Stimulated activated naive B cell treated with anti-CD40 and anti-IgM and Interleukin-4, amounts not matched to agents 10 μg/mL and 1 μg/mL and 100 μg/mL, for 72 hours (primary cell): Measurements from ENCODE around the gene BAX.

Experiments used
- ATAC-seq, 2 donors: fragments of 150-1000 bp; cut with Tn5 transposase; replicated peaks; 2 replicates each; pipeline ENCODE4 v1.10.0; 2021; ENCODE audit warnings: moderate library complexity in 1 of 2
- DNase-seq: peaks from one replicate; pipeline ENCODE4 v3.0.0; 2021
- H3K27ac Mint-ChIP-seq: one replicate; pipeline ENCODE4 v1.8.0; 2022; ENCODE audit warnings: mild to moderate bottlenecking, mixed read lengths
- H3K27me3 Mint-ChIP-seq, 2 donors: one replicate each; pipeline ENCODE4 v1.8.0; 2022; ENCODE audit warnings: mixed read lengths in 2 of 2
- H3K36me3 Mint-ChIP-seq, 2 donors: one replicate each; pipeline ENCODE4 v1.8.0; 2022; ENCODE audit warnings: mixed read lengths in 2 of 2, mild to moderate bottlenecking in 1 of 2
- H3K4me1 Mint-ChIP-seq, 2 donors: one replicate each; pipeline ENCODE4 v1.8.0; 2022; ENCODE audit warnings: mixed read lengths in 2 of 2, mild to moderate bottlenecking in 1 of 2
- H3K4me3 Mint-ChIP-seq, 2 donors: one replicate each; pipeline ENCODE4 v1.8.0; 2022; ENCODE audit warnings: mild to moderate bottlenecking in 2 of 2, mixed read lengths in 2 of 2, moderate library complexity in 1 of 2
- H3K9me3 Mint-ChIP-seq, 2 donors: one replicate each; pipeline ENCODE4 v1.8.0; 2022; ENCODE audit warnings: mixed read lengths in 2 of 2, mild to moderate bottlenecking in 1 of 2

BAX gene

DNA sequence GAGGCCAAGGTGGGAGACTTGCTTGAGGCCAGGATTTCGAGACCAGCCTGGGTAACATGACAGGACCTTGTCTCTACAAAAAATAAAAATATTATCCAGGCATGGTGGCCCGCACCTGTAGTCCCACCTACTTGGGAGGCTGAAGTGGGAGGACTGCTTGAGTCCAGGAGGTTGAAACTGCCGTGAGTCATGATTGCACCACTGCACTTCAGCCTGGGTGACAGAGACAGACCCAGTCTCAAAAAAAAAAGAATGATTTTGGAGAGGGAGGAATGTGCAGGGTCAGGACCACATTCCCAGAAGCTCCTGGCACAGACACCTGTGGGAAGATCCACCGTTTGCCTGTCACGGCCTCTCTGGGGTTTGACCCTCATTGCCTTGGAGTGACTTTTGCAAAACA lies 9.3 kb upstream of the BAX start:
- H3K27me3 Mint-ChIP-seq, result no peaks in the 10 kb centered on the region
- no peak overlapping the region for H3K27ac Mint-ChIP-seq
- DNase-seq (no peak), ATAC-seq (no peak)
- peaks cover 4 to 5% of the 10 kb centered on the region in 2 donors for H3K9me3 Mint-ChIP-seq
- no peak overlapping the region for H3K4me3 Mint-ChIP-seq
- no peaks in the 10 kb centered on the region for H3K4me1 Mint-ChIP-seq
- H3K36me3 Mint-ChIP-seq, result peaks cover 3 to 7% of the 10 kb centered on the region in 2 donors

DNA sequence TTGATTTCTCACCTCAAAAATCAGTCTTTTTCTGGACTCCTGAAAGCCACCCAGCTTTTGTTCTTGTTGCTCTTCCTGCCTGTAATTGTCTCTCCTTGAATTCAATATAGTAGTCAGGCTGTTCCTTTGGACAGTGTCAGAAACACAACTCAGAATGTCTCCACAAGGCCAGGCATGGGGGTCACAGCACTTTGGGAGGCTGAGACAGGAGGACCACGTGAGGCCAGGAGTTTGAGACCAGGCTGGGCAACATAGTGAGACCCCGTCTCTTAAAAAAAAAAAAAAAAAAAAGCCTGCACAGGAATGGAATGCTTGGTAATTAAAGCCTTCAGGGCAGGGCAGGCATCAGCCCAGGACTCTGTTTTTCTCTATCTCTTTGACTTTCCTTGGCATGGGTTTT lies 8.9 kb upstream of the BAX start:
- ATAC-seq (no peak), DNase-seq (no peak)
- Mint-ChIP-seq H3K27me3 (no peaks in the 10 kb centered on the region), H3K4me1 (no peaks in the 10 kb centered on the region), H3K36me3 (peaks cover 3 to 7% of the 10 kb centered on the region in 2 donors), H3K9me3 (peaks cover 4 to 5% of the 10 kb centered on the region in 2 donors), H3K27ac (no peak overlapping the region), H3K4me3 (no peak overlapping the region)

DNA sequence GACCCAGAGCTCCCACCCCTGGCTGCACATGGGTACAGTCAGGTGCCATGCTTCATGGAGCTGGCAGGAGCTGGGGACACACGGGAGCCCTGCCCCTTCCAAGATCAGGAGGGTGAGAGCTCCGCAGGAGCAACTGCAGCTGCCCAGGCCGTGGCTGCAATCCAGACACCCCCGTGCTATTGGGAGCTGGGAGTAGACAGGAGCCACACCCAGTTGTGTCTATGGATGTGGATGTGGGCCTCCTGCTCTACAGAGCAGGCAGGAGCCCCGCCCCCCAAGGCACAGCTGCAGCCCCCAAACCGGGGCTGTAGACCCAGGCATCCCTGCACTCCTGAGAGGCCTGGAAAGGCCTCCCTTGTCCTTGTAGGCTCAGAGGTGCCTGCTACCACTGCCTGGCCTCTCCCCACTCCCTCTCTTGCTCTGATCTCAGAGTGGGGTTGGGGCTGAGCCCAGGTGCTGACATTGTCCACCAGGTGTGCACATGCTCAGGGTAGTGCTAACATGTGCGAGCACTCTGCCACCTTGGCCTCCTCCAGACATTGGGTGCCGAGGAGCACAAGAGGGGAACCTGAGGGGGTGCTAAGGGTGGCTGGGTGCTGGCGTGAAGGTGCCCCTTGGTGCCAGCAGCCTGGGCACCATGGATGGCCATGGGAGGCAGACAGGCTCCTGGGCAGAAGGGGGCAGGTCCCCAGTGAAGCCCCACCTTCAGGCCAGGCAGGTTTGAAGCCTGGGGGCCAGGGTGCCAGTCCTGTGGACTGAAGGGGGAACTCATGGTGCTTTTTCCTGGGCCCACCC lies 8.0 kb upstream of the BAX start:
- H3K9me3 Mint-ChIP-seq, result peaks cover 2 to 4% of the 10 kb centered on the region in 2 donors
- ATAC-seq (no peak), DNase-seq (no peak)
- peaks cover 3 to 5% of the 10 kb centered on the region in 2 donors for H3K36me3 Mint-ChIP-seq
- no peak overlapping the region for H3K4me3 Mint-ChIP-seq
- no peaks in the 10 kb centered on the region for H3K4me1 Mint-ChIP-seq
- no peaks in the 10 kb centered on the region for H3K27me3 Mint-ChIP-seq
- H3K27ac Mint-ChIP-seq, result no peak overlapping the region

DNA sequence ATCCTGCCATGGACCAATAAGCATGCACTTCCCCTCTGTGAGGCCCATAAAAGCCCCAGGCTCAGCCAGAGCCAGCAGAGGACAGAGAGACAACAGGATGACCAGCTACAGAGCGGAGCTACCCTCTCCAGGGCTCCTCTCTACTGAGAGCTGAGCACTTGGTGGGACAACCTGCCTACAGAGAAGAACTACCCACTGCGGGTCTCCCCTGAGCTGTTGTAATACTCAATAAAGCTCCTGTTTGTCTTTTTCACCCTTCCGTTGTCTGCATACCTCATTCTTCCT lies 7.5 kb upstream of the BAX start:
- peaks cover 2 to 4% of the 10 kb centered on the region in 2 donors for H3K9me3 Mint-ChIP-seq
- H3K36me3 Mint-ChIP-seq, result peaks cover 3 to 5% of the 10 kb centered on the region in 2 donors
- no peak overlapping the region for H3K27ac Mint-ChIP-seq
- ATAC-seq, result no peak
- no peak overlapping the region for H3K4me3 Mint-ChIP-seq
- no peaks in the 10 kb centered on the region for H3K27me3 Mint-ChIP-seq
- no peak for DNase-seq
- H3K4me1 Mint-ChIP-seq, result no peaks in the 10 kb centered on the region

DNA sequence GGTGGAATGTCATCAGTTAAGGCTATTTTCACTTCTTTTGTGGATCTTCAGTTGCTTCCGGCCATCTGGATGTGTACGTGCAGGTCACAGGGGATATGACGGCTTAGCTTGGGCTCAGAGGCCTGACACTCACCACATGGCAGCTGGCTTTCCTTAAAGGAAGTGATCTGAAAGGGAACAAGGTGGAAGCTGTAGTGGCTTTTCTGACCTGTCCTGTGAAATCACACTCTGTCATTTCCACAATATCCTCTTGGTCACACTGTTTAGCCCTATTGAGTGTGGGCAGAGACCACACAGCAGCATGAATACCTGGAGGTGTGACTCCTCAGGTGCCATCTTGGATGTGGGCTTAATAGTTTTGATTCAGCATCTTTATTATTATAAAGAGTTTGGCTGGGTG lies 4.5 kb upstream of the BAX start:
- H3K4me1 Mint-ChIP-seq, result peaks cover 3 to 5% of the 10 kb centered on the region in 2 donors
- no peak overlapping the region for H3K4me3 Mint-ChIP-seq
- no peak for DNase-seq
- no peaks in the 10 kb centered on the region for H3K27me3 Mint-ChIP-seq
- peaks cover 4 to 5% of the 10 kb centered on the region in 2 donors for H3K36me3 Mint-ChIP-seq
- ATAC-seq, result no peak
- peaks cover 2 to 4% of the 10 kb centered on the region in 2 donors for H3K9me3 Mint-ChIP-seq
- no peak overlapping the region for H3K27ac Mint-ChIP-seq

DNA sequence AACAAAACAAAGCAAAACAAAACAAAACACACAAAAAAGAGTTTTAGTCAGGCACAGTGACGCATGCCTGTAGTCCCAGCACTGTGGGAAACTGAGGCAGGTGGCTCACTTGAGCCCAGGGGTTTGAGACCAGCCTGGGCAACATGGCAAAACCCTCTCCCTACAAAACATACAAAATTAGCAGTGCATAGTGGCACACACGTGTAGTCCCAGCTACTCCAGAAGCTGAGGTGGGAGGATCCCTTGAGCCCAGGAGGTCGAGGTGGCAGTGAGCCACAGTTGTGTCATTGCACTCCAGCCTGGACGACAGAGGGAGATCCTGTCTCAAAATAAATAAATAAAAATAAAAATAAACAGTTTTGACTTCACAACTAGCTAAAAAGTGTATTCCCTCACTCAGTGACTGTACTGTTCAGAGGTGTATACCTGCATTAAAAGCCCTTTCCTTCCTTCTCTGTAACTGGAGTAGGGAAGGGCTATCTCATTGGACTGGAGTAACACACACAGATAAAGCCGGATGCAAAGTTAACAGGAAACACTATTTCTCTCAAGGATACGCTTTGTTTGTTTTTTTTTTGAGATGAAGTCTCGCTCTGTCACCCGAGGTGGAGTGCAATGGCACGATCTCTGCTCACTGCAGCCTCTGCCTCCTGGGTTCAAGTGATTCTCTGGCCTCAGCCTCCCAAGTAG lies 3.7 kb upstream of the BAX start:
- Mint-ChIP-seq H3K27ac (no peak overlapping the region), H3K27me3 (no peaks in the 10 kb centered on the region), H3K4me1 (peaks cover 9 to 13% of the 10 kb centered on the region in 2 donors), H3K36me3 (peaks cover 7 to 9% of the 10 kb centered on the region in 2 donors), H3K4me3 (no peak overlapping the region), H3K9me3 (peaks cover 2 to 4% of the 10 kb centered on the region in 2 donors)
- ATAC-seq (no peak), DNase-seq (no peak)

DNA sequence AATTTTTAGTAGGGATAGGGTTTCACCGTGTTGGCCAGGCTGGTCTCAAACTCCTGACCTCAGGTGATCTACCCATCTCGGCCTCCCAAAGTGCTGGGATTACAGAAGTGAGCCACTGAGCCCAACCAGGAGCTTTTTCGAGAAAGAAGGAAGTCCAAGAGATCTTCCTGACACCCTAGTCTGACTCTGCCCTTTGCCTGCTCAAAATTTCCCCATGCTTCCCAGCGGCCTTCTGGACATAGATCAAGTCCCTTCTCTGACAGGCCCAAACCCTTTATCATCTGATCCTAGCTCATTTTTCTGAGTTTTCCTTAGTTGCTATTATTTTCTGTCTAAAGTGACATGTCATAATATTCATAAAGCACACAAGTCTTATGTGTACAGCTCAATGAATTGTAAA lies 1.5 kb upstream of the BAX start:
- H3K27ac Mint-ChIP-seq, result no peak overlapping the region
- DNase-seq, result no peak
- no peak overlapping the region for H3K4me3 Mint-ChIP-seq
- H3K36me3 Mint-ChIP-seq, result peaks cover 16 to 29% of the 10 kb centered on the region in 2 donors
- no peaks in the 10 kb centered on the region for H3K27me3 Mint-ChIP-seq
- no peaks in the 10 kb centered on the region for H3K9me3 Mint-ChIP-seq
- H3K4me1 Mint-ChIP-seq, result peaks cover 17 to 27% of the 10 kb centered on the region in 2 donors
- no peak for ATAC-seq

DNA sequence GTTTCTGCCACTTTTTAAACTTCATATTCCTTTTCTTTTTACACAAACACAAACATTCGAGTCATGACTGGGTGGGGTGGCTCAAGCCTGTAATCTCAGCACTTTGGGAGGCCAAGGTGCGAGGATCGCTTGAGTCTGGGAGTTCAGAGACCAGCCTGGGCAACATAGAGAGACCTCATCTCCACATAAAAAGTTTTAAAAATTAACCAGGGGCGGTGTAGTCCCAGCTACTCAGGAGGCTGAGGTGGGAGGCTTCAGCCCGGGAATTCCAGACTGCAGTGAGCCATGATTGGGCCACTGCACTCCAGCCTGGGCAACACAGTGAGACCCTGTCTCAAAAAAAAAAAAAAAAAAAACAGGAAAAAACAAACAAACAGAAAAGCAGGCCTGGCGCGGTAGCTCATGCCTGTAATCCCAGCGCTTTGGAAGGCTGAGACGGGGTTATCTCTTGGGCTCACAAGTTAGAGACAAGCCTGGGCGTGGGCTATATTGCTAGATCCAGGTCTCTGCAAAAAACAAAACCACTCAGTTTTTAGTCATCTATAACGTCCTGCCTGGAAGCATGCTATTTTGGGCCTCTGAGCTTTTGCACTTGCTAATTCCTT lies 583 bp upstream of the BAX start:
- ATAC-seq (no peak), DNase-seq (no peak)
- Mint-ChIP-seq H3K4me1 (peaks cover 19 to 35% of the 10 kb centered on the region in 2 donors), H3K27me3 (no peaks in the 10 kb centered on the region), H3K36me3 (peaks cover 21 to 36% of the 10 kb centered on the region in 2 donors), H3K9me3 (no peaks in the 10 kb centered on the region), H3K27ac (peak overlapping the region; percentile 87), H3K4me3 (peak overlapping the region; percentile 87 to 92)

DNA sequence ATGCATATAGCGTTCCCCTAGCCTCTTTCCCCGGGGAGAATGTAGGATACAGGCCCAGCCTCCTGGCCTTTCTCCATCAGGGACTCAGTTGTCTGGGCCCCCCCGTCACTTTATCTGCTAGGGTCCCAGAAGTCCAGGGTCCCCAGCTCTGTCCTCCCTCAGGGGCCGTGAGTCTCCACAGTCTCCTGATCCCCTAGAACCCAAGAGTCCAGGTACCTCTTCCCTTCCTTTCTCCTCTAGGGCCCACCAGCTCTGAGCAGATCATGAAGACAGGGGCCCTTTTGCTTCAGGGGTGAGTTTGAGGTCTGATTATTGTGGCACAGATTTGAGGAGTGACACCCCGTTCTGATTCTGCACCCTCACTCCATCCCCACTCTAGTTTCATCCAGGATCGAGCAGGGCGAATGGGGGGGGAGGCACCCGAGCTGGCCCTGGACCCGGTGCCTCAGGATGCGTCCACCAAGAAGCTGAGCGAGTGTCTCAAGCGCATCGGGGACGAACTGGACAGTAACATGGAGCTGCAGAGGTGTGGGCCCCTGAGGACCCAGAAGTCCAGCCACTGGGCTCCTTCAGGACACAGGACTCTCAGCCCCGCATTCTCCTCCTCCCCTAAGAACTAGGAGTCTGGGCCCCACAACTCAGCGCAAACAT lies 758 bp downstream of the BAX start:
- ATAC-seq, result no peak
- no peaks in the 10 kb centered on the region for H3K27me3 Mint-ChIP-seq
- no peak for DNase-seq
- peaks cover 21 to 39% of the 10 kb centered on the region in 2 donors for H3K36me3 Mint-ChIP-seq
- H3K27ac Mint-ChIP-seq, result peak overlapping the region; percentile 97
- H3K4me1 Mint-ChIP-seq, result peaks cover 19 to 37% of the 10 kb centered on the region in 2 donors
- H3K9me3 Mint-ChIP-seq, result no peaks in the 10 kb centered on the region
- H3K4me3 Mint-ChIP-seq, result peak overlapping the region; percentile 92 to 94

DNA sequence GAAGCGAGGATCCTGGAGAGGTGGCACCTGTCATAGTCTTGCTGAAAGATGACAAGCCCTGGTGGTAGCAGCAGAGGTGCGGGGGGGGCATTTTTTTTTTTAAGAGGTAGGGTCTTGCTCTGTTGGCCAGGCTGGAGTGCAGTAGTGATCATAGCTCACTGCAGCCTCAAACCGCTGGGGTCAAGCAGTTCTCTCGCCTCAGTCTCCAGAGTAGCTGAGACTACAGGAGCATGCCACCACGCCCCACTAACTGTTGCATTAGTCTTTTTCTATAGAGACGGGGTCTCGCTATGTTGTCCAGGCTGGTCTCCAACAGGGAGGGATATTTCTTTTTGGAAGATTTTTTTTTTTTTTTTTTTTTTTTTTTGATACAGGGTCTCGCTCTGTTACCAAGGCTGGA lies 3.3 kb downstream of the BAX start:
- peaks cover 37 to 60% of the 10 kb centered on the region in 2 donors for H3K4me1 Mint-ChIP-seq
- no peak overlapping the region for H3K4me3 Mint-ChIP-seq
- no peak overlapping the region for H3K27ac Mint-ChIP-seq

DNA sequence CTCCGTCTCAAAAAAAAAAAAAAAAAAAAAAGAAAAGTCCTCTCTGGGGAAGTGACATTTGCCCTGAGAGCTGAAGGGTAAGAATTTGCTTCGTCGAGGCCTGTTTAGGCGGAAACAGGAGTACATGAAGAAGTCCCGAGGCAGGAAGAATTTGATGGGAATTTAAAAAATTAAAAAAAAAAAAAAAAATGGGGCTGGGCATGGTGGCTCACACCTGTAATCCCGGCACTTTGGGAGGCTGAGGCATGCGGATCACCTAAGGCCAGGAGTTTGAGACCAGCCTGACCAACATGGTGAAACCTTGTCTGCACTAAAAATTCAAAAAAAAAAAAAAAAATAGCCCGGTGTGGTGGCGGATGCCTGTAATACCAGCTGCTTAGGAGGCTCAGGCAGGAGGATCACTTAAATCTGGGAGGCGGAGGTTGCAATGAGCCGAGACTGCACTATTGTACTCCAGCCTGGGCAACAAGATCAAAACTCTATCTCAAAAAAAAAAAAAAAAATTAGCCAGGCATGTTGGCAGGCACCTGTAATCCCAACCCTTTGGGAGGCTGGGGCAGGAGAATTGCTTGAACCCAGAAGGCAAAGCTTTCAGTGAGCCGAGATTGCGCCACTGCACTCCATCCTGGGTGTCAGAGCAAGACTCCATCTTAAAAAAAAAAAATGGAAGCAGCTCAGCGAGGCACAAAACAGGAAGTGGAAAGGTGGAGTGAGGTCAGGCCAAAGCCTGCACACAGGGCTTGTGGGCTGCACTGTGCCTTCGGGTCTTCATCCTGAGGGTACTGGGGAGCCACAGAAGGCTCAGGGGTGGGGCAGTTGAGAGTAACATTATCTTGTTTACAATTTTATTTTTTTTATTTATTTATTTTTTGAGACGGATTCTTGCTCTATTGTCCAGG lies 4.9 kb downstream of the BAX start:
- H3K9me3 Mint-ChIP-seq, result peaks cover 0 to 2% of the 10 kb centered on the region in 2 donors

More for the DNA sequence above, 3.3 kb downstream of the BAX start:
- no peaks in the 10 kb centered on the region for H3K27me3 Mint-ChIP-seq
- DNase-seq, result no peak
- ATAC-seq, result no peak
- peaks cover 33 to 58% of the 10 kb centered on the region in 2 donors for H3K36me3 Mint-ChIP-seq
- peaks cover 0 to 2% of the 10 kb centered on the region in 2 donors for H3K9me3 Mint-ChIP-seq

DNA sequence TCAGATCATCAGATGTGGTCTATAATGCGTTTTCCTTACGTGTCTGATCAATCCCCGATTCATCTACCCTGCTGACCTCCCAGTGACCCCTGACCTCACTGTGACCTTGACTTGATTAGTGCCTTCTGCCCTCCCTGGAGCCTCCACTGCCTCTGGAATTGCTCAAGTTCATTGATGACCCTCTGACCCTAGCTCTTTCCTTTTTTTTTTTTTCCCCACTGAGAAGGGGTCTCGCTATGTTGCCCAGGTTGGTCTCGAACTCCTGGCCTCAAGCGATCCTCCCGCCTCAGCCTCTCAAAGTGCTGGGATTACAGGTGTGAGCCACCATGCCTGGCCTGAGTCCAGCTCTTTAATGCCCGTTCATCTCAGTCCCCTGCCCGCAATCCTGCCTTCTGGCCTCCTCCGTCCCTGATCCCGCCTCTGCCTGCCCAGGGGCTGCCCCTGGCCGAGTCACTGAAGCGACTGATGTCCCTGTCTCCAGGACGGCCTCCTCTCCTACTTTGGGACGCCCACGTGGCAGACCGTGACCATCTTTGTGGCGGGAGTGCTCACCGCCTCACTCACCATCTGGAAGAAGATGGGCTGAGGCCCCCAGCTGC lies 6.5 kb downstream of the BAX start:
- peaks cover 0 to 2% of the 10 kb centered on the region in 2 donors for H3K9me3 Mint-ChIP-seq
- peaks cover 40 to 61% of the 10 kb centered on the region in 2 donors for H3K36me3 Mint-ChIP-seq
- ATAC-seq, result no peak

More for the DNA sequence above, 4.9 kb downstream of the BAX start:
- ATAC-seq, result no peak
- no peak for DNase-seq
- Mint-ChIP-seq H3K4me1 (peaks cover 48 to 72% of the 10 kb centered on the region in 2 donors), H3K27me3 (no peaks in the 10 kb centered on the region), H3K36me3 (peaks cover 33 to 58% of the 10 kb centered on the region in 2 donors), H3K27ac (peak overlapping the region; percentile 82), H3K4me3 (no peak overlapping the region)

DNA sequence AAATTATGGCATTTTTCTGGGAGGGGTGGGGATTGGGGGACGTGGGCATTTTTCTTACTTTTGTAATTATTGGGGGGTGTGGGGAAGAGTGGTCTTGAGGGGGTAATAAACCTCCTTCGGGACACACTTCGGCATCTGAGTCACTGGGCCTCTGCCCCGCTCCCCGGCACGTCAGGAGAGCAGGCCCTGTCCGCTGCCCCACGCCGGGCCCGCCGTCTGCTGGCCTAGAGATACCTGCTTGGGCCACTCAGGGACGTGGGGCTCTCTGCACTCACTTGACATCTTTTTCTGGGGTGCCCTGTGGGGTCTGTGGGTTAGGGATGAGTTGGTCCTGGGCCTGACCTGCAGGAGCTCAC lies 7.0 kb downstream of the BAX start:
- no peak for DNase-seq
- Mint-ChIP-seq H3K27me3 (no peaks in the 10 kb centered on the region), H3K4me1 (peaks cover 45 to 77% of the 10 kb centered on the region in 2 donors), H3K9me3 (peaks cover 0 to 5% of the 10 kb centered on the region in 2 donors), H3K4me3 (peak overlapping the region; percentile 99), H3K27ac (peak overlapping the region; percentile 99), H3K36me3 (peaks cover 42 to 62% of the 10 kb centered on the region in 2 donors)
- no peak for ATAC-seq

More for the DNA sequence above, 6.5 kb downstream of the BAX start:
- H3K27me3 Mint-ChIP-seq, result no peaks in the 10 kb centered on the region
- peak overlapping the region in 1 of 2 donors; percentile 24 for H3K4me3 Mint-ChIP-seq
- H3K4me1 Mint-ChIP-seq, result peaks cover 44 to 75% of the 10 kb centered on the region in 2 donors
- H3K27ac Mint-ChIP-seq, result peak overlapping the region; percentile 78
- DNase-seq, result no peak
